HG03571 (cell line): Measurements from ENCODE around the gene FPR1.

ENCODE experiments used
- ATAC-seq: cut with Tn5 transposase; IDR thresholded peaks from one replicate; pipeline ENCODE4 v1.9.1; 2021; ENCODE audit not compliant: unreplicated experiment

Gene FPR1, protein sequence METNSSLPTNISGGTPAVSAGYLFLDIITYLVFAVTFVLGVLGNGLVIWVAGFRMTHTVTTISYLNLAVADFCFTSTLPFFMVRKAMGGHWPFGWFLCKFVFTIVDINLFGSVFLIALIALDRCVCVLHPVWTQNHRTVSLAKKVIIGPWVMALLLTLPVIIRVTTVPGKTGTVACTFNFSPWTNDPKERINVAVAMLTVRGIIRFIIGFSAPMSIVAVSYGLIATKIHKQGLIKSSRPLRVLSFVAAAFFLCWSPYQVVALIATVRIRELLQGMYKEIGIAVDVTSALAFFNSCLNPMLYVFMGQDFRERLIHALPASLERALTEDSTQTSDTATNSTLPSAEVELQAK

GRCh38 chr19:51751655-51752054 is at the start of gene FPR1:
Gene FPR1, minus strand, starts transcription at chr19:51751878. Its CDS starts 4,884 bp downstream, at chr19:51746994.
- ATAC-seq: no peak

GRCh38 chr19:51800473-51801244 is 49.0 kb upstream of the FPR1 start:
- ATAC-seq: no peak

- ATAC-seq: no peak
Observed at GRCh38 chr19:51799774-51800472, 48.2 kb upstream of the FPR1 start.

- no peak for ATAC-seq
Observed at GRCh38 chr19:51799034-51799773, 47.5 kb upstream of the FPR1 start.

- ATAC-seq: no peak
Observed at GRCh38 chr19:51798062-51798461, 46.4 kb upstream of the FPR1 start.

DNA sequence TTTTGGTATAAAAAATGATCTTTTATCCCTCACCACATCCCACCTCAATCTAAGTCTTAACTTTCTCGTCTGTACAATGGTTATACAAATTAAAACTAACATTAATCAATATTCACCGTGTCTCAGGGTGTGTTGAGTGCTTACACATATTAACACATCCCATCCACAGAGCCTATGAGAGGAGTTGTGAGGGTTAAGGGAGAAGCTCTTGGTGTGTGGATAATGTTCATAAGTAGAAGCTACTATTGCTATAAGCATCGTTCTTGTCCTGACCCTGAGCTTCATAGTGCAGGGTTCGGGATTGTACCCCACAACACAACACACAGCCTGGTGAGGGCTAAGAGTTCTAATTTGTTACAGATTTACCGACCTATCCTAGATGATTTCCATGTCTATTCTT is 45.8 kb upstream of the FPR1 start:
- no peak for ATAC-seq

- ATAC-seq: no peak
Observed at GRCh38 chr19:51796195-51796679, 44.6 kb upstream of the FPR1 start.

- no peak for ATAC-seq
Observed at GRCh38 chr19:51794885-51795490, 43.3 kb upstream of the FPR1 start, which contains the start of gene FPR3. Gene FPR3, plus strand, starts transcription at chr19:51795157. Its CDS starts 28,592 bp downstream, at chr19:51823749.

- no peak for ATAC-seq
Observed at GRCh38 chr19:51793994-51794393, 42.3 kb upstream of the FPR1 start.

DNA sequence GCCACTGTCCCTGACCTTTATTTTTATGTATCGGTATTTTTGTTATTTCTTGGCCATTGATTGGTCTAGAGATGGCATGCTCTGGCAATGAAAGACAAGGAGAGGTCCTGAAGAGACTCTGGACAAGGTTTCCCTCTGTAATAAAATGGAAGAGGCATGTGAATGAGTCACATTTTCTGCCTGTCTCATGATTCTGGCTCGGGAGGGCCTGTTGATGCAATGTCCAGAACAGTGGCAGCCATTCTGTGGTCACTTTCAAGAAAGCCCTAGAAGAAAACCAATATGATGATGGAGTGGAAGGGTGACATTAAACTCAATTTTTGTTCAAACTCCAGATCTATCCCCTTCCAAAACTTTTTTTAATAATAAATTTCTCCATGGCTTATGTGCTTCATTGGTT is 41.3 kb upstream of the FPR1 start:
- ATAC-seq: no peak

DNA sequence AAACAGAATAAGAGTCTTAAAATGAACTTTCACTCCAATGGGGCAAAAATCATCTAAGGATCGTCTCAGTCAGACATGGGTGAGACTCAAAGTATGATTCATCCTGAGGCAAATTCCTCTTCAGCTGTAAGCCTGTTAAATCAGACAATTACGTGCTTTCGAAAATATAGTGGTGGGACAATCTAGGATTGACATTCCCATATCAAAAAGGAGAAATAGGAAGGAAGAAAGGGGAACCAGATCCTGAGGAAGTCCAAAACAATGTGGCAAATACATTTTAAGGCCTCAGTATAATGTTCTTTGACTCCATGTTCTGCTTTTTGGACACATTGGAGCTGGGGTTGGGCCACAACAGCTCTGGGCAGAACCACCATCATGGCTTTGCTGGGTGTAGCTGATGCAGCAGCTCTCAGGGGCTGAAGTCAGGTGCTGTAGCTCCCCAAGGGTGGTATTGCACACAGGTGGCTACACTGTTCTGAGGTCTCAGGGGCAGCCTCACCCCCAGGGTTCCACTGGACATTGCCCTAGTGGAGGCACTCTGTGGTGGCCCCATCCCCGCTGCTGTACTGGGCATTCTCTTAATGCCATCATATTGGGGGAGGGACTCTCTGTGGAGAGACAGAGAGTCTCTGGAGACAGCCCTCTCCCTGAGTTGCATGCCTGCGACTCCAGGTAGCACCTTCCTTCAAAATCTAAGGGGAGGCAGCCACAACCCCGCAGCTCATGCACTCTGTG is 37.5 kb upstream of the FPR1 start:
- no peak for ATAC-seq

DNA sequence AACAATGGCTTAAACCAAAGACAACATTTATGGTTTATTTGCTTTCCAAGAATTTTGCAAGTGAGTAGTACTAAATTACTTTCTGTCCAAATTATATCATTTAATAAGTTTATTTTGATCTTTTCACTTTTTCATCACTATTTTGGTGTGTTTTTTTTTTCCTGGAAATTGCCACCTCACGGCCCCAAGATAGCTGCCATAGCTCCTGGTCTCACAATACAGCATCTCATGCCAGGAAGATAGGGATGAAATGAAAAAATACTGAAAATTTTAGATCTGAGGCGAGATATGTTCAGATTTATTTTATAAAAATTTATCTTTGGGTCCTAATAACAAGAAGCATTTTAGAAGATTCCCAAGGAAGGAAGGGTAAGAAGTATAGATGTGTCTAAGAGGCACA is 36.4 kb upstream of the FPR1 start:
- ATAC-seq: no peak

GRCh38 chr19:51786646-51787494 is 35.2 kb upstream of the FPR1 start:
- no peak for ATAC-seq

DNA sequence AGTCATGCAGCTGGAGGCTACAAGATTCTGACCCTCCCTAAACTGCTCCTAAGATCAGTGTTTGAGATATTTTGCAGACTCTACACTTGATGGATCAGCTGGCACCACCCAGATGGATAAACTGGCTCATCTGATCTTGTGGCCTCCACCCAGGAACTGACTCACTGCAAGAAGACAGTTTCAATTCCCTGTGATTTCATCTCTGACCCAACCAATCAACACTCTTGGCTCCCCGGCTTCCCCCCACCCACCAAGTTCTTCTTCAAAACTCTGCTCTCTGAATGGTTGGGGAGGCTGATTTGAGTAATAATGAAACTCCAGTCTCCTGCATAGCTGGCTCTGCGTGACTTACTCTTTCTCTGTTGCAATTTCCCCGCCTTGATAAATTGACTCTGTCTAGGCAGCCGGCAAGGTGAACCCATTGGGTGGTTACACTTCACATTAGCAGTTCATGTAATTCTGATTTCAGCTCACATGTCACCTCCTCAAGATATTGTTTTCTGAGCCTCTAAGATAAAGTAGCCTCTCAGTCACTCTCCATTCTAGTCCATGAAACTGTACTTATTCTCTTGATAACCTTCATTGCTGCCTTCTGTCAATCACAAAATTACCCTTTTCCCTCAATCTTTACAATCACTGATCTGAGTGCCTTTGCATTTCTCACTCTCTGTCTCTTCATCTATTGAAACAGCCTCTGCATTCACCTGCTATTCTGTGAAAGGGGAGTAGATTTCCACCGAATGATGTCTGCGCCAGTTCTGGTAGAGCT is 33.4 kb upstream of the FPR1 start:
- ATAC-seq: no peak

DNA sequence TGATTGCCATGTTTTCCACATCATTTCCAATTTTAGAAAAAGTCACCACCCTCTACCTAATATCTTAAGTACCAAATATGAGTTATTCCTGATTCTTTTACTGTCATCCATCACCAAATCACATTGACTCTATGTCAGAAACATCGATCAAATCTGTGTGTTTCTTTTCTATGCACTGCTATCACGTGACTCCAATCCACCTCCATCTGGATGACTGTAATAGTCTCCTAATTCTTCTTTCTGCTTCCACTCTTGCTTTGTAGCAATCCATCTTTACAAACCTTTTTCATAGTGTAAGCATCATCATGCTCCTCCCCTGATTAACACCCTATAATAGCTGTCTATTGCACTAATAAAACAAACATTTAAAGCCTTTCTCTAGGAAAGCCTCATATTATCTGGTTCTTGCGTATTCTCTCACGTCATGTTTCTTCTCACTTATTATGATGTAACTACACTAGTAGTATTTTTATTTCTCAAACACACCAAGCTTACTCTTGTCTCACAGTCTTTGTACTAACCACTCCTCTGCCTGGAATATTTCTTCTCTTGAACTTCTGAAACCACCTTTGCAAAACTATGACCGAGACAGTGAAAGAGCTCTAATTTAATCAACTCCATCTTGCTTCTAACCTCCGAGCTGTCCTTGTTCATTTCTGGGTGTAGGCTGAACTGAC is 32.6 kb upstream of the FPR1 start:
- no peak for ATAC-seq

DNA sequence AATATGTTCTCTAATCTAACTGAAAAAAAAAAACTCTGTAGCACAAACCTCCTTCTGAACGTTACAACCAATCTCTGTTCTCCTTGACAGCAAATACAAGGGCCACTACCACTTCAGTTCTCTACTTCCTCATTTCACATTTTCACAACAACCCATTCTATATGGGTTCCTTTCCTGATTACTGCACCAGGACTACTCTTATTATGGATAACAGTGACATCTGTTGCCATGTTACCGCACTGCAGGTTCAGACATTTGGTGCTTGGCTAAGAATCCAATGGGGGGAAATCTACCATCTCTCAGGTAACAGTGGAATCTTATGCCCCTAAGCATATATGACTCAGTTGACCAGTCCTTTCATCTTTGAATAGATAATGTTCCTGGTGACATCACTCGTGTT is 31.7 kb upstream of the FPR1 start:
- ATAC-seq: no peak

GRCh38 chr19:51781999-51782398 is 30.3 kb upstream of the FPR1 start:
- no peak for ATAC-seq

DNA sequence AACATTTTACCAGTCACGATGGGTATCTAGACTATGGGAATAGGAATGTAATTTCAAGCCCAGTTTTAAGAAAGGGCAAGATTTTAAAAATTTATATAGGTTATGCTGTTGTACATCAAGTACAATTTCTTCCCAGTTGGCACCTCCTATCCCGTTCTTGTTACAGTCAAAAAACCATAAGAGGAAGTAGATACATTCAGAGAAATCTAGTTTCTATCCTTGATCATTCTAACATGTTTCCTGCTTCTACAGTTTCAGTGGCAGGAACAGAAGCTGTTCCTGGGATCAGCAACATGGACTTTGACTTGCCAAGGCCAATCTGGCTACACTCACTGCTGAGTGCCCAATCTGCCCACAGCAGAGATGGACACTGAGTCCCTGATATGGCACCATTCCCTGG is 28.6 kb upstream of the FPR1 start:
- no peak for ATAC-seq
